LNCaP clone FGC (cell line): ENCODE measurements around the gene OR2T29.
"Not testable (repeated sequence)": the region's sequence is repeated elsewhere in the genome, so short reads cannot be mapped to it uniquely, and the experiment has no call there.

Source experiments
- DNase-seq: peaks from one replicate; pipeline ENCODE4 v3.0.0-alpha.2; 2011; ENCODE audit warnings: low read depth
- H3K4me3 ChIP-seq: 2 replicates; pipeline ENCODE4 v1.5.1; 2011; ENCODE audit warnings: mild to moderate bottlenecking, low read depth, low read length, control low read depth
- CTCF ChIP-seq: IDR thresholded peaks from 2 replicates; pipeline ENCODE4 v1.5.1; 2012; ENCODE audit warnings: mild to moderate bottlenecking; ENCODE audit not compliant: control insufficient read depth, insufficient read depth; ENCODE audit errors: extremely low read depth

The OR2T29 gene

GRCh38 chr1:248547383-248547782 lies 15.2 kb downstream of the OR2T29 start:
- DNase-seq = not testable (repeated sequence)

GRCh38 chr1:248537449-248537848 lies 25.1 kb downstream of the OR2T29 start:
- not testable (repeated sequence) for DNase-seq, H3K4me3 ChIP-seq

More at GRCh38 chr1:248547383-248547782, 15.2 kb downstream of the OR2T29 start:
- not testable (repeated sequence) for H3K4me3 ChIP-seq

- TF ChIP-seq CTCF = no peak
- H3K4me3 ChIP-seq = no peak overlapping the region
Measured at GRCh38 chr1:248521856-248522255, 40.7 kb downstream of the OR2T29 start.

GRCh38 chr1:248510217-248510616 lies 52.4 kb downstream of the OR2T29 start:
- not testable (repeated sequence) for H3K4me3 ChIP-seq, DNase-seq

More at GRCh38 chr1:248521856-248522255, 40.7 kb downstream of the OR2T29 start:
- DNase-seq = no peak

GRCh38 chr1:248507773-248508172 lies 54.8 kb downstream of the OR2T29 start, which contains the start of gene OR2G6:
Gene OR2G6, plus strand, starts transcription at chr1:248508073. Its CDS starts 13,574 bp downstream, at chr1:248521647.
- H3K4me3 ChIP-seq, DNase-seq: not testable (repeated sequence)
